ENCODE results near the gene ACTN4.

ACTN4 gene

GRCh38 chr19:38737921-38738737 lies 90.7 kb downstream of the ACTN4 start:
- Histone ChIP-seq H3K36me3 (no peaks in the 10 kb centered on the region), H3K27ac (no peak overlapping the region), H3K27me3 (peaks cover 40% of the 10 kb centered on the region), H3K9me3 (no peaks in the 10 kb centered on the region), H3K4me1 (ENCODE audit: control insufficient read depth in 1 of 2, insufficient read depth in 1 of 2, low read depth in 1 of 2, low read length in 1 of 2) (peaks cover 24 to 37% of the 10 kb centered on the region in 2 experiments), H3K4me3 (ENCODE audit: low read depth in 1 of 2, low read length in 1 of 2) (no peak overlapping the region)
- TF ChIP-seq CTCF (IDR thresholded peaks at IDR 0.05), result no peak

- Histone ChIP-seq H3K4me1 (ENCODE audit: control insufficient read depth in 1 of 2, insufficient read depth in 1 of 2, low read depth in 1 of 2, low read length in 1 of 2) (peaks cover 17 to 27% of the 10 kb centered on the region in 2 experiments), H3K27me3 (peaks cover 40% of the 10 kb centered on the region), H3K4me3 (ENCODE audit: low read depth in 1 of 2, low read length in 1 of 2) (no peak overlapping the region), H3K36me3 (no peaks in the 10 kb centered on the region), H3K9me3 (no peaks in the 10 kb centered on the region), H3K27ac (no peak overlapping the region)
- no peak for TF ChIP-seq CTCF (IDR thresholded peaks at IDR 0.05)
Observed at GRCh38 chr19:38739440-38740256, 92.2 kb downstream of the ACTN4 start.

GRCh38 chr19:38740257-38740592 lies 92.8 kb downstream of the ACTN4 start:
- TF ChIP-seq CTCF (IDR thresholded peaks at IDR 0.05), result no peak
- H3K9me3 ChIP-seq, result no peaks in the 10 kb centered on the region
- peaks cover 34% of the 10 kb centered on the region for H3K27me3 ChIP-seq
- peaks cover 11 to 21% of the 10 kb centered on the region in 2 experiments for H3K4me1 ChIP-seq (ENCODE audit: control insufficient read depth in 1 of 2, insufficient read depth in 1 of 2, low read depth in 1 of 2, low read length in 1 of 2)
- H3K27ac ChIP-seq, result no peak overlapping the region
- H3K36me3 ChIP-seq, result no peaks in the 10 kb centered on the region
- H3K4me3 ChIP-seq (ENCODE audit: low read depth in 1 of 2, low read length in 1 of 2), result no peak overlapping the region

GRCh38 chr19:38740932-38741331 lies 93.5 kb downstream of the ACTN4 start:
- no peak for TF ChIP-seq CTCF (IDR thresholded peaks at IDR 0.05)
- peaks cover 32% of the 10 kb centered on the region for H3K27me3 ChIP-seq
- no peak overlapping the region for H3K4me3 ChIP-seq (ENCODE audit: low read depth in 1 of 2, low read length in 1 of 2)
- H3K36me3 ChIP-seq, result no peaks in the 10 kb centered on the region
- peaks cover 10 to 18% of the 10 kb centered on the region in 2 experiments for H3K4me1 ChIP-seq (ENCODE audit: control insufficient read depth in 1 of 2, insufficient read depth in 1 of 2, low read depth in 1 of 2, low read length in 1 of 2)
- H3K9me3 ChIP-seq, result no peaks in the 10 kb centered on the region
- H3K27ac ChIP-seq, result no peak overlapping the region

GRCh38 chr19:38741670-38742069 lies 94.2 kb downstream of the ACTN4 start:
- Histone ChIP-seq H3K36me3 (no peaks in the 10 kb centered on the region), H3K9me3 (no peaks in the 10 kb centered on the region), H3K4me1 (ENCODE audit: control insufficient read depth in 1 of 2, insufficient read depth in 1 of 2, low read depth in 1 of 2, low read length in 1 of 2) (peaks cover 7 to 10% of the 10 kb centered on the region in 2 experiments), H3K4me3 (ENCODE audit: low read depth in 1 of 2, low read length in 1 of 2) (no peak overlapping the region), H3K27me3 (peaks cover 24% of the 10 kb centered on the region), H3K27ac (no peak overlapping the region)
- TF ChIP-seq CTCF (IDR thresholded peaks at IDR 0.05), result no peak
